ENCODE results near the gene GLB1L2.

GRCh38 chr11:134372536-134372935 lies 40.7 kb downstream of the GLB1L2 start:
- TF ChIP-seq GATA2 (IDR thresholded peaks at IDR 0.05; ENCODE audit: low read depth, low read length) (no peak), GATA3 (IDR thresholded peaks at IDR 0.05; ENCODE audit: low read depth, low read length) (no peak)
